Tibial artery (tissue), 4 donors: ENCODE measurements around the gene DLL1.

ENCODE experiments used
- DNase-seq, 2 donors: peaks; one replicate each; pipeline ENCODE4 v3.0.0-alpha.2; 2019
- H3K27ac ChIP-seq, 2 donors: fragments of 200-600 bp; sonication (generic) in 1 of 2; 1 replicate in 1 of 2; 2 replicates in 1 of 2; pipeline ENCODE4 v1.5.1; 2018 to 2019; ENCODE audit warnings: mild to moderate bottlenecking in 1 of 2
- H3K27me3 ChIP-seq, 2 donors: fragments of 200-600 bp; sonication (generic) in 1 of 2; one replicate each; pipeline versions ENCODE4 v1.5.1 to v1.6.0; 2016 to 2019
- H3K36me3 ChIP-seq, 3 donors: fragments of 200-600 bp; sonication (generic) in 2 of 3; one replicate each; pipeline ENCODE4 v1.5.1; 2016 to 2019; ENCODE audit warnings: mild to moderate bottlenecking in 2 of 3
- H3K4me1 ChIP-seq, 4 donors: fragments of 200-600 bp; sonication (generic) in 2 of 4; 1 replicate in 3 of 4; 2 replicates in 1 of 4; pipeline ENCODE4 v1.5.1; 2016 to 2019
- H3K4me3 ChIP-seq, 2 donors: fragments of 200-600 bp; sonication (generic) in 1 of 2; 1 replicate in 1 of 2; 2 replicates in 1 of 2; pipeline ENCODE4 v1.5.1; 2018 to 2019; ENCODE audit warnings: mild to moderate bottlenecking in 2 of 2
- H3K9me3 ChIP-seq, 3 donors: fragments of 200-600 bp; sonication (generic) in 1 of 3; one replicate each; pipeline ENCODE4 v1.5.1; 2016 to 2019
- CTCF ChIP-seq, 2 experiments: fragments of 200-600 bp in 1 of 2; fragments of 450-650 bp in 1 of 2; IDR thresholded peaks; one replicate each; pipeline ENCODE4 v1.5.1; 2017 to 2019; ENCODE audit warnings: antibody characterized with exemption in 2 of 2, mild to moderate bottlenecking in 1 of 2, moderate library complexity in 1 of 2
- intact Hi-C: fragments of 100-400 bp; cut with DNase I; formaldehyde crosslinking; loops from one replicate; pipeline ENCODE4 v1.15.0; 2023; ENCODE audit warnings: low total_unique reads

Gene DLL1

GRCh38 chr6:170254315-170255213, 36.3 kb downstream of the DLL1 start:
- H3K36me3 ChIP-seq, result no peaks in the 10 kb centered on the region
- no peak for TF ChIP-seq CTCF (IDR thresholded peaks at IDR 0.05)
- intact Hi-C loops, result no loop called here

GRCh38 chr6:170253910-170254269, 37.0 kb downstream of the DLL1 start:
- no peak for TF ChIP-seq CTCF (IDR thresholded peaks at IDR 0.05)
- H3K27ac ChIP-seq, result no peak overlapping the region
- no peak for DNase-seq
- H3K27me3 ChIP-seq, result peaks cover 0 to 29% of the 10 kb centered on the region in 2 donors
- no peaks in the 10 kb centered on the region for H3K36me3 ChIP-seq
- peaks cover 0 to 2% (median under 1%) of the 10 kb centered on the region in 4 donors for H3K4me1 ChIP-seq
- no peaks in the 10 kb centered on the region for H3K9me3 ChIP-seq
- H3K4me3 ChIP-seq, result no peak overlapping the region
- intact Hi-C loops, result no loop called here

More at GRCh38 chr6:170254315-170255213, 36.3 kb downstream of the DLL1 start:
- Histone ChIP-seq H3K9me3 (no peaks in the 10 kb centered on the region), H3K27ac (no peak overlapping the region), H3K4me1 (no peaks in the 10 kb centered on the region), H3K27me3 (peaks cover 0 to 24% of the 10 kb centered on the region in 2 donors), H3K4me3 (no peak overlapping the region)
- DNase-seq, result no peak

- no peak for TF ChIP-seq CTCF (IDR thresholded peaks at IDR 0.05)
- intact Hi-C loops, result no loop called here
- H3K27me3 ChIP-seq, result peaks cover 0 to 34% of the 10 kb centered on the region in 2 donors
- no peak overlapping the region for H3K4me3 ChIP-seq
- H3K4me1 ChIP-seq, result peaks cover 0 to 6% (median 4%) of the 10 kb centered on the region in 4 donors
- no peaks in the 10 kb centered on the region for H3K9me3 ChIP-seq
- DNase-seq, result no peak
- no peak overlapping the region for H3K27ac ChIP-seq
- H3K36me3 ChIP-seq, result no peaks in the 10 kb centered on the region
These were observed 37.5 kb downstream of the DLL1 start for GRCh38 chr6:170253226-170253909.

GRCh38 chr6:170251776-170252571, 38.9 kb downstream of the DLL1 start:
- H3K4me3 ChIP-seq, result no peak overlapping the region
- no peaks in the 10 kb centered on the region for H3K9me3 ChIP-seq
- no peak for DNase-seq
- H3K4me1 ChIP-seq, result peaks cover 0 to 12% (median 7%) of the 10 kb centered on the region in 4 donors
- no peak overlapping the region for H3K27ac ChIP-seq
- intact Hi-C loops, result no loop called here
- peaks cover 0 to 48% of the 10 kb centered on the region in 2 donors for H3K27me3 ChIP-seq
- TF ChIP-seq CTCF (IDR thresholded peaks at IDR 0.05), result no peak
- no peaks in the 10 kb centered on the region for H3K36me3 ChIP-seq

- peaks cover 0 to 48% of the 10 kb centered on the region in 2 donors for H3K27me3 ChIP-seq
- no peaks in the 10 kb centered on the region for H3K9me3 ChIP-seq
- H3K4me1 ChIP-seq, result peaks cover 0 to 13% (median 7%) of the 10 kb centered on the region in 4 donors
- no peak overlapping the region for H3K27ac ChIP-seq
- intact Hi-C loops, result no loop called here
- no peak for DNase-seq
- no peaks in the 10 kb centered on the region for H3K36me3 ChIP-seq
- TF ChIP-seq CTCF (IDR thresholded peaks at IDR 0.05), result no peak
- no peak overlapping the region for H3K4me3 ChIP-seq
These were observed 39.7 kb downstream of the DLL1 start for GRCh38 chr6:170250981-170251775.
